ENCODE measurements around the gene PSMD6.

Gene PSMD6

GRCh38 chr3:64008487-64009351 is 14.6 kb downstream of the PSMD6 start:
- no peak for DNase-seq

GRCh38 chr3:64008017-64008416 is 15.3 kb downstream of the PSMD6 start:
- no peak for DNase-seq

- no peak for DNase-seq
Measured at GRCh38 chr3:64003589-64003988, 19.7 kb downstream of the PSMD6 start.

- DNase-seq = no peak
Measured at GRCh38 chr3:64002233-64002632, 21.1 kb downstream of the PSMD6 start.

GRCh38 chr3:64000453-64001055 is 22.7 kb downstream of the PSMD6 start:
- DNase-seq = no peak

- no peak for DNase-seq
Measured at GRCh38 chr3:63998852-63999754, 24.2 kb downstream of the PSMD6 start.

GRCh38 chr3:63995086-63995485 is 28.2 kb downstream of the PSMD6 start:
- peak; percentile 10 to 30 for DNase-seq

- DNase-seq = peak; percentile 66 to 82
Measured at GRCh38 chr3:63993653-63994079, 29.6 kb downstream of the PSMD6 start.

GRCh38 chr3:63992516-63993209 is 30.6 kb downstream of the PSMD6 start:
- DNase-seq = no peak

- DNase-seq = no peak
Measured at GRCh38 chr3:63991666-63992065, 31.6 kb downstream of the PSMD6 start.

- no peak for DNase-seq
Measured at GRCh38 chr3:63990733-63991132, 32.6 kb downstream of the PSMD6 start.

GRCh38 chr3:63990204-63990603 is 33.1 kb downstream of the PSMD6 start:
- DNase-seq = no peak

GRCh38 chr3:63988943-63989342 is 34.4 kb downstream of the PSMD6 start:
- DNase-seq = no peak

GRCh38 chr3:63986831-63987230 is 36.5 kb downstream of the PSMD6 start:
- DNase-seq = no peak

GRCh38 chr3:63986146-63986545 is 37.1 kb downstream of the PSMD6 start:
- DNase-seq = no peak

- DNase-seq = no peak
Measured at GRCh38 chr3:63984391-63984790, 38.9 kb downstream of the PSMD6 start.

GRCh38 chr3:63981980-63982379 is 41.3 kb downstream of the PSMD6 start:
- no peak for DNase-seq

- DNase-seq = no peak
Measured at GRCh38 chr3:63980830-63981498, 42.3 kb downstream of the PSMD6 start.

- DNase-seq = no peak
Measured at GRCh38 chr3:63980019-63980418, 43.3 kb downstream of the PSMD6 start.

- no peak for DNase-seq
Measured at GRCh38 chr3:63979093-63979885, 44.0 kb downstream of the PSMD6 start.

- DNase-seq = no peak
Measured at GRCh38 chr3:63977893-63978292, 45.4 kb downstream of the PSMD6 start.
